Tibial artery (tissue), 4 donors: ENCODE results near the gene EFS.

Experiments
- DNase-seq, 2 donors: peaks; one replicate each; pipeline ENCODE4 v3.0.0-alpha.2; 2019
- H3K27ac ChIP-seq, 2 donors: fragments of 200-600 bp; sonication (generic) in 1 of 2; 1 replicate in 1 of 2; 2 replicates in 1 of 2; pipeline ENCODE4 v1.5.1; 2018 to 2019; ENCODE audit warnings: mild to moderate bottlenecking in 1 of 2
- H3K27me3 ChIP-seq, 2 donors: fragments of 200-600 bp; sonication (generic) in 1 of 2; one replicate each; pipeline versions ENCODE4 v1.5.1 to v1.6.0; 2016 to 2019
- H3K36me3 ChIP-seq, 3 donors: fragments of 200-600 bp; sonication (generic) in 2 of 3; one replicate each; pipeline ENCODE4 v1.5.1; 2016 to 2019; ENCODE audit warnings: mild to moderate bottlenecking in 2 of 3
- H3K4me1 ChIP-seq, 4 donors: fragments of 200-600 bp; sonication (generic) in 2 of 4; 1 replicate in 3 of 4; 2 replicates in 1 of 4; pipeline ENCODE4 v1.5.1; 2016 to 2019
- H3K4me3 ChIP-seq, 2 donors: fragments of 200-600 bp; sonication (generic) in 1 of 2; 1 replicate in 1 of 2; 2 replicates in 1 of 2; pipeline ENCODE4 v1.5.1; 2018 to 2019; ENCODE audit warnings: mild to moderate bottlenecking in 2 of 2
- H3K9me3 ChIP-seq, 3 donors: fragments of 200-600 bp; sonication (generic) in 1 of 3; one replicate each; pipeline ENCODE4 v1.5.1; 2016 to 2019
- CTCF ChIP-seq, 2 experiments: fragments of 200-600 bp in 1 of 2; fragments of 450-650 bp in 1 of 2; IDR thresholded peaks; one replicate each; pipeline ENCODE4 v1.5.1; 2017 to 2019; ENCODE audit warnings: antibody characterized with exemption in 2 of 2, mild to moderate bottlenecking in 1 of 2, moderate library complexity in 1 of 2
- intact Hi-C: fragments of 100-400 bp; cut with DNase I; formaldehyde crosslinking; loops from one replicate; pipeline ENCODE4 v1.15.0; 2023; ENCODE audit warnings: low total_unique reads

EFS gene

DNA sequence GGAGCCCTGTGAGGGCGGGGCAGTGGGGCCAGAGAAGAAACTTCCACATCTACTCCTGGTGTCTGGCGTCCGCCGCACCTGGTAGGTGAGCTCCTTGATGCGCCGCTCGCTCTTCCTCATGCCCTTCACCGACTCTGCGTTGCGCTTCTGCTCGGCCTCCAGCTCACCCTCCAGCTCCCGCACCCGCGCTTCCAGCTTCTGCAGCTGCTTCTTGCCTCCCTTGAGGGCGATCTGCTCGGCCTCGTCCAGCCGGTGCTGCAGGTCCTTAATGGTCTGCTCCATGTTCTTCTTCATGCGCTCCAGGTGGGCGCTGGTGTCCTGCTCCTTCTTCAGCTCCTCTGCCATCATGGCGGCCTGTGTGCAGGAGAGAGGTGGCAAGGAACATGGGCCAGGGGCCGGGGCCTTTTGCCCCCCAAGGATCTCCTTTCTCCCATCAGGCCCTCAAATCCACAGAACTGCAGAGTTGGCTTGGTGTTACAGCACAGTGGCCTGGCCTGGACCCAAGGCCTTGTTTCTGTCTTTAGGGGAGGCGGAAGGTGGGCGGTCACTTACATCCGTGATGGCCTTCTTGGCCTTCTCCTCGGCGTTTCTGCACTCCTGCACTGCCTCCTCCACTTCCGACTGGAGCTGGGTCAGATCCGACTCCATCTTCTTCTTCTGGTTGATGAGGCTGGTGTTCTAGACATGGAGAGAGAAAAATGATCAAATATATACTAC is 19.6 kb upstream of the EFS start:
- Histone ChIP-seq H3K36me3 (no peaks in the 10 kb centered on the region), H3K27me3 (peaks cover 0 to 40% of the 10 kb centered on the region in 2 donors), H3K27ac (no peak overlapping the region), H3K4me1 (no peaks in the 10 kb centered on the region), H3K4me3 (no peak overlapping the region), H3K9me3 (no peaks in the 10 kb centered on the region)
- intact Hi-C loops: no loop called here
- DNase-seq: no peak
- TF ChIP-seq CTCF (IDR thresholded peaks at IDR 0.05): no peak

DNA sequence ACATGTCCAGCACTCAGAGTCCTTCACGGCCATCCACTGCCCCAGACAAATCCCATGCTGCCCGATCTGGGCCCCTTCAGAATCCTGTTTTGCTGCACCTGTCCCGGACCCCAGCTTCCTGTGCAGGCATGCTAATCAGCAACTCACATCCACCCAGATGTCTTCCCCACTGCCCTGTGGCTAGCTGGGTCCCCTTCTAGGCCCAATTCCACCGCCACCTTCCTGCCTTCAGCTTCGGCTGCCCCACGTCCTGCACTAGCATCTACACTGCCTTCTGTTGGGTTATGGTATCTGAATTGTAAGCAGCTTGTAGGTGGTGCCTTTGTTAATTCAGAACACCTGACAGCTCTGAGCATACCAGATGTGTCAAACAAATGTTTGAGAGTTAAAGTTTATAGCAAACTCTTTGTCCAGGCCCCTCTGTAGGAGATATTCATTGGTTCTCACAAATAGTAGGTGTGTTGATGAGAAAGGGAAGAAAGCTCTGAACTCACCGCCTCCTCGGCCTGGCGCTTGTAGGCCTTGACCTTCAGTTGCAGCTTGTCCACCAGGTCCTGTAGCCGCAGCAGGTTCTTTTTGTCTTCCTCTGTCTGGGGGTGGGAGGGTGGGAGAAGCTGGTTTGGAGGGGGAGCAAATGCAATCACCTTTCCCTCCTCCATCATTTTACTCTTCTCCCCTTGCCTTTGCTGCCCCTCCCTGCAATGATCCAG is 17.9 kb upstream of the EFS start:
- H3K4me3 ChIP-seq: no peak overlapping the region
- no peak for TF ChIP-seq CTCF (IDR thresholded peaks at IDR 0.05)
- H3K27me3 ChIP-seq: peaks cover 0 to 24% of the 10 kb centered on the region in 2 donors
- H3K4me1 ChIP-seq: no peaks in the 10 kb centered on the region
- no peak overlapping the region for H3K27ac ChIP-seq
- no peak for DNase-seq
- H3K9me3 ChIP-seq: no peaks in the 10 kb centered on the region
- intact Hi-C loops: no loop called here
- no peaks in the 10 kb centered on the region for H3K36me3 ChIP-seq

GRCh38 chr14:23382276-23382675 is 17.3 kb upstream of the EFS start:
- Histone ChIP-seq H3K4me3 (no peak overlapping the region), H3K36me3 (no peaks in the 10 kb centered on the region), H3K4me1 (peaks cover 0 to under 1% (median 0%) of the 10 kb centered on the region in 4 donors), H3K27me3 (peaks cover 0 to 23% of the 10 kb centered on the region in 2 donors), H3K9me3 (no peaks in the 10 kb centered on the region), H3K27ac (no peak overlapping the region)
- TF ChIP-seq CTCF (IDR thresholded peaks at IDR 0.05): no peak
- intact Hi-C loops: no loop called here
- no peak for DNase-seq

DNA sequence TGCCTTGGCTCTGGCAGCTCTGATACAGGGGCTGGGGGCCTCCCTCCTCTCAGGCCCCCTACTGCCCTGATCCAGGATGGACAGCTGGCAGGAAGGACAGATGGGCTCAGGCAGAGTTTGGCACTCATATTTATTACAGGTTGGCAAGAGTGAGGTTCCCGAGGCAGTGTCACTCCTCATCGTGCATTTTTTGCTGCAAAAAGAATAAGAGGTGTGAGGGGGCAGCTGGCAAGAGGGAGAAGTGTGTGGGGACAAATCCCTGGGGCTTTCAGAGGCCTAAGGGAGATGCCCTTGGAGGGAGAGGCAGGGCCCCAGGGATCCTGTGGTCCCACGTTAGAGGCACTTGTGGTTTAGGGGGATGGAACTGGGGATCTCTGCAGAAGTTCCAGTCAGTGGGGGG is 16.9 kb upstream of the EFS start:
- Histone ChIP-seq H3K4me1 (peaks cover 0 to 4% (median 0%) of the 10 kb centered on the region in 4 donors), H3K27me3 (peaks cover 0 to 23% of the 10 kb centered on the region in 2 donors), H3K9me3 (no peaks in the 10 kb centered on the region), H3K36me3 (no peaks in the 10 kb centered on the region), H3K27ac (no peak overlapping the region), H3K4me3 (no peak overlapping the region)
- no peak for DNase-seq
- TF ChIP-seq CTCF (IDR thresholded peaks at IDR 0.05): no peak
- intact Hi-C loops: loop anchor here (2.0 kb wide), 1 partner anchor 55 kb away; no protein-coding TSS in a partner anchor

- no peak overlapping the region for H3K4me3 ChIP-seq
- H3K36me3 ChIP-seq: no peaks in the 10 kb centered on the region
- intact Hi-C loops: loop anchor here (2.0 kb wide), 1 partner anchor 54 kb away; no protein-coding TSS in a partner anchor
- no peak for TF ChIP-seq CTCF (IDR thresholded peaks at IDR 0.05)
- no peak overlapping the region for H3K27ac ChIP-seq
- H3K9me3 ChIP-seq: no peaks in the 10 kb centered on the region
- peaks cover 0 to 6% (median 2%) of the 10 kb centered on the region in 4 donors for H3K4me1 ChIP-seq
- DNase-seq: no peak
- peaks cover 0 to 23% of the 10 kb centered on the region in 2 donors for H3K27me3 ChIP-seq
Measured at GRCh38 chr14:23380976-23381375, 16.0 kb upstream of the EFS start.
